Measurements from ENCODE around the gene RNF32.

The RNF32 gene

GRCh38 chr7:156640257-156640948 lies at the start of gene RNF32:
Gene RNF32 (plus strand): TSS chr7:156640774. CDS start chr7:156643878, 3,104 bp downstream.
- DNase-seq: peak; percentile 87

- no peak for DNase-seq
Measured at GRCh38 chr7:156592155-156592884, 48.3 kb upstream of the RNF32 start.

GRCh38 chr7:156594283-156595080 lies 46.1 kb upstream of the RNF32 start:
- DNase-seq: no peak

- DNase-seq: no peak
Measured at GRCh38 chr7:156600496-156600895, 40.1 kb upstream of the RNF32 start.

- no peak for DNase-seq
Measured at GRCh38 chr7:156602283-156602682, 38.3 kb upstream of the RNF32 start.

- no peak for DNase-seq
Measured at GRCh38 chr7:156603011-156603410, 37.6 kb upstream of the RNF32 start.

GRCh38 chr7:156603629-156604028 lies 36.9 kb upstream of the RNF32 start:
- no peak for DNase-seq

- DNase-seq: peak; percentile 25
Measured at GRCh38 chr7:156604311-156604710, 36.3 kb upstream of the RNF32 start.

- DNase-seq: no peak
Measured at GRCh38 chr7:156604836-156605695, 35.5 kb upstream of the RNF32 start.

- no peak for DNase-seq
Measured at GRCh38 chr7:156606135-156606534, 34.4 kb upstream of the RNF32 start.

- DNase-seq: no peak
Measured at GRCh38 chr7:156606691-156607331, 33.8 kb upstream of the RNF32 start.

- DNase-seq: no peak
Measured at GRCh38 chr7:156607332-156608172, 33.0 kb upstream of the RNF32 start.

- DNase-seq: peak; percentile 1
Measured at GRCh38 chr7:156608173-156608478, 32.4 kb upstream of the RNF32 start.

- no peak for DNase-seq
Measured at GRCh38 chr7:156609010-156609877, 31.3 kb upstream of the RNF32 start.

- no peak for DNase-seq
Measured at GRCh38 chr7:156610130-156610529, 30.4 kb upstream of the RNF32 start.

GRCh38 chr7:156610601-156611000 lies 30.0 kb upstream of the RNF32 start:
- DNase-seq: no peak

GRCh38 chr7:156611014-156612010 lies 29.3 kb upstream of the RNF32 start:
- DNase-seq: no peak

GRCh38 chr7:156612930-156613329 lies 27.6 kb upstream of the RNF32 start:
- DNase-seq: no peak
